ENCODE measurements around the gene H2BK1. TPM values are rescaled to one million over a fixed set of nuclear protein-coding genes. Genes with fewer than 3 reads are reported as not detected.

The H2BK1 gene
- total RNA-seq, 4 donors from 2014 or later = not detected

DNA sequence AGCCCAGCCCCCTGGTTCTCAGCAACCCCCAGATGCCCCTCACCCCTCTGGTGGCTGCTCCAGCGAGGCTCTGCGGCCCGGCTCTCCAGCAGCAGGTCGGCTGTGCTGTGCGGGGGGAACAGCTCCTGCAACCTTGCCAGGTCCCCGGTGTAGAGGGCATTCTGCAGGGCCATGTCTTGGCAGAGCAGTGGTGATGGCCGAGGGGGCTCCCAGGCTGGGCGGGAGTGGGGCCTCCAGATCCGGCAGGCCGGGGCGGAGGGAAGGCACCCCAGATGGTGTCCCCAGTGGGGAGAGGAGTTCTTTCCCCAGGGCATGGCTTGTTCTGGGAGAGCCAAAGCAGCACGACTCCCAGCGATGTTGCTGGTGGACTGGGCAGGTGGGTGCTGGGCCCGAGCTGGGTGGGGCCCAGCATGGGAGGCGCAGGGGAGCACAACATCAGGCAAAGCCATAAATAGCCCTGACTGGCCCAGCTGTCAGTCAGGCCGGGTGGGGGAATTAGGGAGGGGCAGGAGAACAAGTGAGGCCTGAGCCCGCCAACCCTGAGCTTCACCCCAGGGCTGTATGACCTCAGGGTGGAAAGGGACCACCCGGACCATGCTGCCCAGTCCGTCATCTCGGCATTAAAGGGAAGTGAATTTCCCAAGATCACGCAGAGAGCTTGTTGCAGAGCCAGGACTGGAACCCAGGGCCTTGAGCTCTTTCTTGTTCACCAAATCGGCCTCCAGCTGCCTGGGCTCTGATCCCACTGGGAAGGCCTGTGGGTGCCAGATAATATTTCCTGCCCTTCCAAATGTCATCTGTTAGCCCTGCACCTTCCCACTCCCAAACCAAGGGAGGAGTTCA, 22.7 kb downstream of the H2BK1 start:
- DNase-seq (ENCODE audit: low spot score in 2 of 2) = no peak
- WGBS = 54% methylated on average over 8 of the region's 22 CpGs
- Histone ChIP-seq H3K36me3 (no peaks in the 10 kb centered on the region), H3K27ac (no peak overlapping the region), H3K4me1 (no peaks in the 10 kb centered on the region), H3K9me3 (no peaks in the 10 kb centered on the region), H3K4me3 (no peak overlapping the region), H3K27me3 (peaks cover 10% of the 10 kb centered on the region)
- TF ChIP-seq POLR2AphosphoS5 (IDR thresholded peaks at IDR 0.05) (no peak), POLR2A (IDR thresholded peaks at IDR 0.05) (no peak), EP300 (IDR thresholded peaks at IDR 0.05) (no peak)
- TF ChIP-seq, protein P1, sequence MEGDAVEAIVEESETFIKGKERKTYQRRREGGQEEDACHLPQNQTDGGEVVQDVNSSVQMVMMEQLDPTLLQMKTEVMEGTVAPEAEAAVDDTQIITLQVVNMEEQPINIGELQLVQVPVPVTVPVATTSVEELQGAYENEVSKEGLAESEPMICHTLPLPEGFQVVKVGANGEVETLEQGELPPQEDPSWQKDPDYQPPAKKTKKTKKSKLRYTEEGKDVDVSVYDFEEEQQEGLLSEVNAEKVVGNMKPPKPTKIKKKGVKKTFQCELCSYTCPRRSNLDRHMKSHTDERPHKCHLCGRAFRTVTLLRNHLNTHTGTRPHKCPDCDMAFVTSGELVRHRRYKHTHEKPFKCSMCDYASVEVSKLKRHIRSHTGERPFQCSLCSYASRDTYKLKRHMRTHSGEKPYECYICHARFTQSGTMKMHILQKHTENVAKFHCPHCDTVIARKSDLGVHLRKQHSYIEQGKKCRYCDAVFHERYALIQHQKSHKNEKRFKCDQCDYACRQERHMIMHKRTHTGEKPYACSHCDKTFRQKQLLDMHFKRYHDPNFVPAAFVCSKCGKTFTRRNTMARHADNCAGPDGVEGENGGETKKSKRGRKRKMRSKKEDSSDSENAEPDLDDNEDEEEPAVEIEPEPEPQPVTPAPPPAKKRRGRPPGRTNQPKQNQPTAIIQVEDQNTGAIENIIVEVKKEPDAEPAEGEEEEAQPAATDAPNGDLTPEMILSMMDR (IDR thresholded peaks at IDR 0.05) = no peak

DNA sequence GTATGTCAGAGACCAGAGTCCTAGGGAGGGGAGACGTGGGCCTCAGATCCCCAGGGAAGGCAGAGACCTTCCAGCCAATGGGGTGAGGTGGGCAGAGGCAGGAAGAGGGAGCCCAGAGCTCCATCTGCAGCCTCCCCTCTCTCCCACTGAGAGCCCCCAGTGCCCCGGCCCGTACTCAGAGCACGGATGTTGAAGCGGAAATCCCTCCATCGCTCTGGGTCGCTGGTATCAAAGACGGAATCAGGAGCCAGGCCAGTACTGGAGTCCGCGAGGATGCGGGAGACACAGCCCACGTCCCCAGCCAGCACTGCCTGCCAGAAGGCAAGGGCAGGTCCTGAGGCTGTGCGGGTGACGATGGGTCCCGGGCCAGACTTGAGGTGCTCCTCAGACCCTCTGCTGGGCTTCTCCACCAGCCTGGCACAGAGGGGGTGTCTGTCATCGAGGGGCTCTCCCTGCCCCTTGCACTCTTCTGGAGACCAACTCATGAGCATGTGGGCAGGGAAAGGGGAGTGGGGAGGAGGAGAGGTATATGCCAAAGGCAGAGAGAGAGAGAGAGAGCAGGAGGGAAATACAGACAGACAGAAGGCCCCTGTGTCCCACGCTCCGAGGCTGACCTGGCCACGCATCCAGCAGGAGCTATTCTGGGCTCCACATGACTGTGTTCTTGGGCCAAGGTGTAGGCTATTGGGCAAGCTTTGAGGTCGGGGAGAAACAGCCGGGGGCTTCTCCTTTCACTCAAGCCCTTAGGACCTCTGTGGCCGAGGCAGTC, 23.5 kb downstream of the H2BK1 start, which contains the start of gene ASB10:
Gene ASB10, minus strand, starts transcription at position 611 of the 769 bp plus-strand sequence. Its CDS starts 120 bp downstream, at position 491.
- Histone ChIP-seq H3K27ac (no peak within 1 kb of the TSS), H3K36me3 (no peaks in the 10 kb centered on the region), H3K4me3 (no peak within 1 kb of the TSS), H3K27me3 (peaks cover 10% of the 10 kb centered on the region), H3K4me1 (no peaks in the 10 kb centered on the region), H3K9me3 (no peaks in the 10 kb centered on the region)
- peak in 1 of 2 donors; percentile 49 for DNase-seq (ENCODE audit: low spot score in 2 of 2)
- WGBS = 73% methylated on average over 22 of the region's 22 CpGs
- TF ChIP-seq, protein P1 (IDR thresholded peaks at IDR 0.05) = no peak
- TF ChIP-seq POLR2AphosphoS5 (IDR thresholded peaks at IDR 0.05) = no peak
- no peak for TF ChIP-seq EP300 (IDR thresholded peaks at IDR 0.05)
- no peak for TF ChIP-seq POLR2A (IDR thresholded peaks at IDR 0.05)

DNA sequence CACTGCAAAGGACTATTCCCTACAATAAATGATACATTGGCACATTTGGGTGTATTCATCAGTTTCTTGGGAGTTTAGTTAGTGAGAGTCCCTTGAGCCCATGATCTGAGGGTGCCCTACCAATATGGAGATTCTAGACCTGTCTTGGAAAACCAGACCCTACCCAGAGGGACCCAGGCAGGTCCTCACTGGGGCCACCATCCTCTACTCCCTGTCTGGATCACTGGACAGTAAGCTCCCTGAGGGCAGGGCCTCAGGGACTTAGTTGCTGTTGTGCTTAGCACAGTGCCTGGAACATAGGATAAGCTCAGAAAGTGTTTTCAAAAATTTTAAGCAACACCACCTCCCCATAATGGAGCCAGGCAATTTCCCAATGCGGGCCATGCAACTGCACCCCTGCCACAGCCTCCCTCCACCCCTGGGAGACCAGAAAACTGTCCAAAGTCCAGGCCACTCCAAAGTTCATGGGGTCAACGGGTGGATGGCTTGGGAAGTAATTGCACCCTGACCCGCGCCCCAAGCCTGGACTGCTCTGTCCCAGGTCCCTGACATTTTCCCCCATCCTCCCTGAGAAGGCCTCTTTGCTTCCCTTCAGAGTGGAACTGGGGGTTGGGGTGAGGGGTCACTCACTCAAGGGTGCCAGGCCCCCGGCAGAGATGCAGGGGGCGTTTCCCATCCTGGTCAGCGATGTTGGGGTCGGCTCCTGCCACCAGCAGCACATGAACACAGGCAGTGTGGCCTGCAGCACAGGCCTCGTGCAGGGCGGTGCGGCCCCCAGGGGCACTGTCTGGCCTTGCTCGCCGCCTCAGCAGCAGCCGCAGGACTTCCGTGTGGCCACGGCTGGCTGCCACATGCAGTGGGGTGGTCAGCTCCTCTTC, 24.3 kb downstream of the H2BK1 start:
- TF ChIP-seq POLR2AphosphoS5 (IDR thresholded peaks at IDR 0.05) = no peak
- TF ChIP-seq EP300 (IDR thresholded peaks at IDR 0.05) = no peak
- TF ChIP-seq, protein P1 (IDR thresholded peaks at IDR 0.05) = no peak
- no peak for TF ChIP-seq POLR2A (IDR thresholded peaks at IDR 0.05)
- H3K36me3 ChIP-seq = no peaks in the 10 kb centered on the region
- peak in 1 of 2 donors; percentile 51 for DNase-seq (ENCODE audit: low spot score in 2 of 2)
- H3K27me3 ChIP-seq = peaks cover 14% of the 10 kb centered on the region
- H3K9me3 ChIP-seq = no peaks in the 10 kb centered on the region
- no peak overlapping the region for H3K4me3 ChIP-seq
- H3K27ac ChIP-seq = no peak overlapping the region
- 88% methylated on average over 4 of the region's 16 CpGs for WGBS
- H3K4me1 ChIP-seq = no peaks in the 10 kb centered on the region

DNA sequence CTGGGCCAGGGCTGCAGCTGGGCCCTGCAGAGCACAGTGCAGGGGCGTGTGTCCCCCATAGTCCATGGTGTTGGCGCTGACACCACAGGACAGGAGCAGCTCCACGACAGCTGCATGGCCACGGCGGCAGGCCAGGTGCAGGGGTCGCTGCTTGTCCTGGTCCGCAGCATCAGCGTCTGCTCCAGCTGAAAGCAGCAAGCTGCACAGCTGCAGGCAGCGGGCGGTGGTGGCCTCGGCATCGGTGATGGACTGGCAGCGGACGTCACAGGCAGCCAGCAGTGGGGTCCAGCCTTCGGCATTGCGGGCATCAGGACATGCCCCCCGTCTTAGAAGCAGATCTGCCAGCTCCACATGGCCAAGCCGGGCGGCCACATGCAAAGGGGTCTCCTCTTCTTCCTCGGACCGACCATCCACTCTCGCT, 29.3 kb downstream of the H2BK1 start:
- TF ChIP-seq POLR2A (IDR thresholded peaks at IDR 0.05) = no peak
- no peak for TF ChIP-seq EP300 (IDR thresholded peaks at IDR 0.05)
- TF ChIP-seq, protein P1 (IDR thresholded peaks at IDR 0.05) = no peak
- TF ChIP-seq POLR2AphosphoS5 (IDR thresholded peaks at IDR 0.05) = no peak
- Histone ChIP-seq H3K9me3 (no peaks in the 10 kb centered on the region), H3K4me3 (no peak overlapping the region), H3K36me3 (no peaks in the 10 kb centered on the region), H3K27ac (no peak overlapping the region), H3K4me1 (no peaks in the 10 kb centered on the region), H3K27me3 (peaks cover 17% of the 10 kb centered on the region)
- WGBS = 100% methylated on average over 3 of the region's 22 CpGs
- DNase-seq (ENCODE audit: low spot score in 2 of 2) = peak; percentile 50 to 54
